CD4-positive, alpha-beta T cell treated with Interferon gamma for 1 hour (primary cell): ENCODE data around the gene COPS7B.

ENCODE experiments used
- DNase-seq: peaks from one replicate; pipeline ENCODE4 v3.0.0-alpha.2; 2020

The COPS7B gene

GRCh38 chr2:231786917-231787292 is 660 bp downstream of the COPS7B start:
- DNase-seq: no peak

GRCh38 chr2:231791107-231791506 is 4.9 kb downstream of the COPS7B start:
- DNase-seq: no peak

GRCh38 chr2:231794383-231794782 is 8.1 kb downstream of the COPS7B start:
- no peak for DNase-seq

GRCh38 chr2:231795525-231796327 is 9.5 kb downstream of the COPS7B start:
- DNase-seq: no peak

GRCh38 chr2:231800493-231801091 is 14.3 kb downstream of the COPS7B start:
- DNase-seq: no peak

- DNase-seq: no peak
These were observed 17.4 kb downstream of the COPS7B start for GRCh38 chr2:231803501-231804138.

- DNase-seq: no peak
These were observed 20.8 kb downstream of the COPS7B start for GRCh38 chr2:231807020-231807419.

GRCh38 chr2:231810905-231811304 is 24.7 kb downstream of the COPS7B start:
- no peak for DNase-seq

GRCh38 chr2:231816327-231817026 is 30.2 kb downstream of the COPS7B start:
- DNase-seq: no peak

- DNase-seq: no peak
These were observed 33.3 kb downstream of the COPS7B start for GRCh38 chr2:231819447-231820042.

- DNase-seq: no peak
These were observed 34.6 kb downstream of the COPS7B start for GRCh38 chr2:231820786-231821303.

- no peak for DNase-seq
These were observed 35.7 kb downstream of the COPS7B start for GRCh38 chr2:231821908-231822307.

- no peak for DNase-seq
These were observed 66.9 kb downstream of the COPS7B start for GRCh38 chr2:231853105-231853504.

- DNase-seq: no peak
These were observed 68.4 kb downstream of the COPS7B start for GRCh38 chr2:231854616-231855125.

GRCh38 chr2:231856959-231857358 is 70.7 kb downstream of the COPS7B start:
- DNase-seq: no peak
